Astrocyte of the cerebellum (primary cell): Measurements from ENCODE around the gene PTPRK.

Experiments
- DNase-seq: peaks from one replicate; pipeline ENCODE4 v3.0.0-alpha.2; 2011; ENCODE audit warnings: low read depth
- H3K4me3 ChIP-seq: 2 replicates; pipeline ENCODE4 v1.5.1; 2011; ENCODE audit warnings: mild to moderate bottlenecking, low read depth, low read length, moderate library complexity
- in situ Hi-C: cut with HindIII; loops from 2 replicates; pipeline ENCODE4 v1.10.0; 2017; ENCODE audit warnings: low sequenced_read_pairs
- TF ChIP-seq, protein P1 (sequence below): IDR thresholded peaks from 2 replicates; pipeline ENCODE4 v1.5.1; 2012; ENCODE audit warnings: low read length, low read depth, moderate library complexity, mild to moderate bottlenecking; ENCODE audit errors: missing control alignments

PTPRK gene

GRCh38 chr6:128139519-128139918 is 380.9 kb downstream of the PTPRK start:
- DNase-seq = peak; percentile 15
- H3K4me3 ChIP-seq = no peak overlapping the region
- in situ Hi-C loops = no loop called here
- TF ChIP-seq, protein P1, sequence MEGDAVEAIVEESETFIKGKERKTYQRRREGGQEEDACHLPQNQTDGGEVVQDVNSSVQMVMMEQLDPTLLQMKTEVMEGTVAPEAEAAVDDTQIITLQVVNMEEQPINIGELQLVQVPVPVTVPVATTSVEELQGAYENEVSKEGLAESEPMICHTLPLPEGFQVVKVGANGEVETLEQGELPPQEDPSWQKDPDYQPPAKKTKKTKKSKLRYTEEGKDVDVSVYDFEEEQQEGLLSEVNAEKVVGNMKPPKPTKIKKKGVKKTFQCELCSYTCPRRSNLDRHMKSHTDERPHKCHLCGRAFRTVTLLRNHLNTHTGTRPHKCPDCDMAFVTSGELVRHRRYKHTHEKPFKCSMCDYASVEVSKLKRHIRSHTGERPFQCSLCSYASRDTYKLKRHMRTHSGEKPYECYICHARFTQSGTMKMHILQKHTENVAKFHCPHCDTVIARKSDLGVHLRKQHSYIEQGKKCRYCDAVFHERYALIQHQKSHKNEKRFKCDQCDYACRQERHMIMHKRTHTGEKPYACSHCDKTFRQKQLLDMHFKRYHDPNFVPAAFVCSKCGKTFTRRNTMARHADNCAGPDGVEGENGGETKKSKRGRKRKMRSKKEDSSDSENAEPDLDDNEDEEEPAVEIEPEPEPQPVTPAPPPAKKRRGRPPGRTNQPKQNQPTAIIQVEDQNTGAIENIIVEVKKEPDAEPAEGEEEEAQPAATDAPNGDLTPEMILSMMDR = no peak

DNA sequence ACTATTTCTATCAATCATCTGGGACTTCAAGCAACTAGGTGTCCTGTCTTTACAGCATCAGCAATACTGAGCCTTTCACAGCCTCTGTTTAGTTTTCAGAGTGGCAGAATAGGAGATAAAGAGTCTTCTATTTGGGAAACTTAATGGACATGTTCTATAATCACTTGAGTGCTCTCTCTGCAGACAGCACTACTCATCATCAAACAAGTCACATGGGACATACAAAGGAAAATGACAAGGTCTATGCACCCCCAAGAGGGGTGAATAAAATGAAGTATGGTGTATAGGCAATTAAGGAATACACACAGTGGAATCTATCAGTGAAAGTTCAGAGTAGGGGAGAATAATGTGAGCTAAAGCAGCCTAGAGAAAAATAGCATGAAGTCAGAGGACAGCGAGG is 381.7 kb downstream of the PTPRK start:
- DNase-seq = no peak
- H3K4me3 ChIP-seq = no peak overlapping the region
- in situ Hi-C loops = no loop called here
- TF ChIP-seq, protein P1 = no peak

DNA sequence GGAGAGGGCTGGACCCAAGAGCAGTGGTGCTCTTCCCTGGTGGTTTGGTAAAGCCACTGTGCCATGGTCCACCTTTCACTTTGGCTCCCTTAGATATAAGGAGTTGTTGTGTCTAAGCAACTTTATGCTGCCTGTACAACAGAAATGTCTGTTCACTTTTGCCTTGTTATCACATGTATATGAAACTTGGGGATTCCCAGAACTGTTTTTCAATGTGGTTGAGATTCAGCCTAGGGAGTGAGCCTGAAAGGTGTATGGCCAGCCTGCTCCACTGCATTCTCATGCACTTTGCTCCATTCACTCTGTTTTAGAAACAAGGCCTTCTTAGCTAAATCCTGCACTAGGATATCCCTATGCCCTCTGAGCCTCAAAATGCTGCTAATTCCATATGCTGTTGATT is 385.1 kb downstream of the PTPRK start:
- DNase-seq = no peak
- TF ChIP-seq, protein P1 = no peak
- no peak overlapping the region for H3K4me3 ChIP-seq
- in situ Hi-C loops = no loop called here

GRCh38 chr6:128131566-128131965 is 388.8 kb downstream of the PTPRK start:
- TF ChIP-seq, protein P1 = no peak
- in situ Hi-C loops = no loop called here
- DNase-seq = peak; percentile 11
- H3K4me3 ChIP-seq = no peak overlapping the region

GRCh38 chr6:128131036-128131435 is 389.4 kb downstream of the PTPRK start:
- DNase-seq = no peak
- TF ChIP-seq, protein P1 = no peak
- in situ Hi-C loops = no loop called here
- H3K4me3 ChIP-seq = no peak overlapping the region

- in situ Hi-C loops = no loop called here
- TF ChIP-seq, protein P1 = no peak
- DNase-seq = no peak
- H3K4me3 ChIP-seq = no peak overlapping the region
Observed at GRCh38 chr6:128129679-128130078, 390.7 kb downstream of the PTPRK start.

DNA sequence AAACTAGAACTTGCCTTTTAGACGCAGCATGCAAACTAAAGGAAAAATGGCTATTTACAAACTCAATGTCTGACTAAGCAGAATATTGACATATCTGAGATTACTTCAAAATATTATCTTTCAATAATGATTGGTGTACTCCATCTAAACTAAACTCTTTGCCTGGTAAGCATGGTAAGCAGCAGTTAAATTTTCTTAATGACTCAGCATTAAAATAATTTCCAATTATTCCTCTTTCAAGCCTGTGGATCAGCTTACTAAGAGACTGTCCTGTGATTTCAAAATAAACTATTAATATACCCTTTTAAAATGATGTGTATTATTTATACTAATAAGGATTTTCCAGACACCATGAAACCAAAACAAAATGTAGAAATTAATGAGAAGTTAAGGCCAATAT is 392.7 kb downstream of the PTPRK start:
- no peak for DNase-seq
- TF ChIP-seq, protein P1 = no peak
- in situ Hi-C loops = no loop called here
- no peak overlapping the region for H3K4me3 ChIP-seq
